WTC11 (cell line): ENCODE data around the gene CNDP2. TPM values are rescaled to one million over a fixed set of nuclear protein-coding genes. Genes with fewer than 3 reads are reported as not detected.

Experiments
- ATAC-seq: fragments of 200-7000 bp; cut with Tn5 transposase; 2 replicates; pipeline ENCODE4 v1.10.0; 2021; ENCODE audit warnings: mild to moderate bottlenecking, moderate library complexity
- CTCF ChIA-PET: fragments of 300-600 bp; sonication (Branson Sonifier 250); formaldehyde crosslinking; loops from one replicate; lab custom pipeline; 2021; ENCODE audit warnings: antibody characterized with exemption; lab: Charles Lee
- POLR2A ChIA-PET: fragments of 350-600 bp; sonication (Branson Sonifier 250); formaldehyde crosslinking; loops from one replicate; lab custom pipeline; 2021; ENCODE audit warnings: antibody characterized with exemption; lab: Charles Lee
- DNase-seq: peaks from one replicate; pipeline ENCODE4 v3.0.0; 2021; ENCODE audit warnings: low spot score
- H3K27ac Mint-ChIP-seq: 2 replicates; pipeline ENCODE4 v1.8.0; 2021; ENCODE audit warnings: mixed read lengths
- H3K27me3 Mint-ChIP-seq: 2 replicates; pipeline ENCODE4 v1.8.0; 2021; ENCODE audit warnings: low read depth, mild to moderate bottlenecking, moderate library complexity, mixed read lengths
- H3K36me3 Mint-ChIP-seq: 2 replicates; pipeline ENCODE4 v1.8.0; 2021; ENCODE audit warnings: mixed read lengths
- H3K4me1 Mint-ChIP-seq: 2 replicates; pipeline ENCODE4 v1.8.0; 2022; ENCODE audit warnings: mixed read lengths
- H3K4me3 Mint-ChIP-seq: 2 replicates; pipeline ENCODE4 v1.8.0; 2021; ENCODE audit warnings: mild to moderate bottlenecking, moderate library complexity, mixed read lengths
- H3K9me3 Mint-ChIP-seq: 2 replicates; pipeline ENCODE4 v1.8.0; 2021; ENCODE audit warnings: mixed read lengths
- CDX4 ChIP-seq: fragments of 250-450 bp; sonication (Bioruptor Pico); IDR thresholded peaks from 2 replicates; pipeline ENCODE4 v1.9.0; 2021; ENCODE audit warnings: moderate library complexity, mild to moderate bottlenecking, inconsistent platforms, borderline replicate concordance
- CREM ChIP-seq: sonication (generic); formaldehyde crosslinking; IDR thresholded peaks from 2 replicates; pipeline ENCODE4 v1.8.1; 2022; ENCODE audit warnings: mild to moderate bottlenecking, missing genetic modification reagents, moderate library complexity
- ERG ChIP-seq: fragments of 250-450 bp; sonication (Bioruptor Pico); IDR thresholded peaks from 2 replicates; pipeline ENCODE4 v1.8.0; 2021; ENCODE audit warnings: mild to moderate bottlenecking
- ETV6 ChIP-seq: sonication (generic); formaldehyde crosslinking; IDR thresholded peaks from 2 replicates; pipeline ENCODE4 v1.8.1; 2022; ENCODE audit warnings: mild to moderate bottlenecking, missing genetic modification reagents
- GTF2I ChIP-seq: fragments of 250-450 bp; sonication (Bioruptor Pico); conservative IDR thresholded peaks from 2 replicates; pipeline ENCODE4 v1.4.0; 2021; ENCODE audit warnings: mild to moderate bottlenecking
- JUN ChIP-seq: sonication (generic); formaldehyde crosslinking; IDR thresholded peaks from 2 replicates; pipeline ENCODE4 v1.8.0; 2023; ENCODE audit warnings: mild to moderate bottlenecking, missing genetic modification reagents
- MYBL2 ChIP-seq: sonication (generic); formaldehyde crosslinking; IDR thresholded peaks from 2 replicates; pipeline ENCODE4 v1.8.1; 2023; ENCODE audit warnings: mild to moderate bottlenecking, moderate library complexity, missing genetic modification reagents
- NR3C1 ChIP-seq: sonication (generic); formaldehyde crosslinking; conservative IDR thresholded peaks from 2 replicates; pipeline ENCODE4 v1.8.1; 2023; ENCODE audit warnings: low read depth, mild to moderate bottlenecking, missing genetic modification reagents
- PREB ChIP-seq: sonication (generic); formaldehyde crosslinking; IDR thresholded peaks from 2 replicates; pipeline ENCODE4 v1.8.1; 2022; ENCODE audit warnings: mild to moderate bottlenecking, missing genetic modification reagents, moderate library complexity, borderline replicate concordance
- TEAD4 ChIP-seq: sonication (generic); formaldehyde crosslinking; IDR thresholded peaks from 2 replicates; pipeline ENCODE4 v1.8.0; 2022; ENCODE audit warnings: mild to moderate bottlenecking, missing genetic modification reagents
- ZNF121 ChIP-seq: sonication (generic); formaldehyde crosslinking; IDR thresholded peaks from 2 replicates; pipeline ENCODE4 v1.8.0; 2023; ENCODE audit warnings: missing genetic modification reagents
- total RNA-seq: library from RNA; stranded (reverse); gene quantifications from 3 replicates; pipeline ENCODE4 v1.2.3, GENCODE V29; 2021
- TF ChIP-seq, protein P1 (sequence below): sonication (generic); formaldehyde crosslinking; IDR thresholded peaks from 2 replicates; pipeline ENCODE4 v1.8.1; 2023; ENCODE audit warnings: mild to moderate bottlenecking, missing genetic modification reagents, moderate library complexity
- TF ChIP-seq, protein P2 (sequence below): fragments of 250-450 bp; sonication (Bioruptor Pico); IDR thresholded peaks from 2 replicates; pipeline ENCODE4 v1.9.0; 2021; ENCODE audit warnings: mild to moderate bottlenecking, borderline replicate concordance
- TF ChIP-seq, protein P3 (sequence below): fragments of 200-600 bp; IDR thresholded peaks from 2 replicates; pipeline ENCODE4 v1.8.0; 2022; ENCODE audit warnings: antibody characterized with exemption

The CNDP2 gene
- total RNA-seq, 1 experiment from 2014 or later, result 248 TPM

GRCh38 chr18:74534150-74534969 is 38.2 kb downstream of the CNDP2 start, which contains the start of gene CNDP1:
TSS of gene CNDP1 (plus strand) at chr18:74534500. CDS start at chr18:74534668, 168 bp downstream.
- Mint-ChIP-seq H3K9me3 (peaks cover 18% of the 10 kb centered on the region), H3K27me3 (no peaks in the 10 kb centered on the region), H3K4me1 (0 out of 2 replicates have a peak, but pooled peaks cover 4% of the 10 kb centered on the region)
- POLR2A ChIA-PET, result no interaction called here
- TF ChIP-seq, protein P1, sequence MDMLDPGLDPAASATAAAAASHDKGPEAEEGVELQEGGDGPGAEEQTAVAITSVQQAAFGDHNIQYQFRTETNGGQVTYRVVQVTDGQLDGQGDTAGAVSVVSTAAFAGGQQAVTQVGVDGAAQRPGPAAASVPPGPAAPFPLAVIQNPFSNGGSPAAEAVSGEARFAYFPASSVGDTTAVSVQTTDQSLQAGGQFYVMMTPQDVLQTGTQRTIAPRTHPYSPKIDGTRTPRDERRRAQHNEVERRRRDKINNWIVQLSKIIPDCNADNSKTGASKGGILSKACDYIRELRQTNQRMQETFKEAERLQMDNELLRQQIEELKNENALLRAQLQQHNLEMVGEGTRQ (CRISPR knock-in tag), result peak; percentile 64
- no peak for TF ChIP-seq PREB
- TF ChIP-seq, all 79 proteins: peak for 1
- DNase-seq (no peak), ATAC-seq (peak; percentile 57)
- CTCF ChIA-PET, result interaction anchor here (1.0 to 2.5 kb wide), 2 partner anchors 17 to 33 kb away, joined by 4 to 20 read pairs; no protein-coding TSS in a partner anchor
- Mint-ChIP-seq H3K4me3 (no peak within 1 kb of the TSS), H3K27ac (no peak within 1 kb of the TSS), H3K36me3 (no peaks in the 10 kb centered on the region)

- no peak overlapping the region for H3K4me3 Mint-ChIP-seq
- DNase-seq, result no peak
- H3K27me3 Mint-ChIP-seq, result no peaks in the 10 kb centered on the region
- no peak overlapping the region for H3K27ac Mint-ChIP-seq
- POLR2A ChIA-PET, result no interaction called here
- H3K36me3 Mint-ChIP-seq, result no peaks in the 10 kb centered on the region
- no peak for ATAC-seq
- CTCF ChIA-PET, result interaction anchor here (2.5 kb wide), 1 partner anchor 17 kb away, joined by 20 read pairs; no protein-coding TSS in a partner anchor
- TF ChIP-seq JUN (no peak), ZNF121 (no peak), ERG (no peak), CREM (CRISPR knock-in tag) (no peak), NR3C1 (no peak), TEAD4 (no peak), CDX4 (CRISPR knock-in tag) (no peak), MYBL2 (CRISPR knock-in tag) (no peak), ETV6 (no peak), GTF2I (no peak)
- TF ChIP-seq, protein P2, sequence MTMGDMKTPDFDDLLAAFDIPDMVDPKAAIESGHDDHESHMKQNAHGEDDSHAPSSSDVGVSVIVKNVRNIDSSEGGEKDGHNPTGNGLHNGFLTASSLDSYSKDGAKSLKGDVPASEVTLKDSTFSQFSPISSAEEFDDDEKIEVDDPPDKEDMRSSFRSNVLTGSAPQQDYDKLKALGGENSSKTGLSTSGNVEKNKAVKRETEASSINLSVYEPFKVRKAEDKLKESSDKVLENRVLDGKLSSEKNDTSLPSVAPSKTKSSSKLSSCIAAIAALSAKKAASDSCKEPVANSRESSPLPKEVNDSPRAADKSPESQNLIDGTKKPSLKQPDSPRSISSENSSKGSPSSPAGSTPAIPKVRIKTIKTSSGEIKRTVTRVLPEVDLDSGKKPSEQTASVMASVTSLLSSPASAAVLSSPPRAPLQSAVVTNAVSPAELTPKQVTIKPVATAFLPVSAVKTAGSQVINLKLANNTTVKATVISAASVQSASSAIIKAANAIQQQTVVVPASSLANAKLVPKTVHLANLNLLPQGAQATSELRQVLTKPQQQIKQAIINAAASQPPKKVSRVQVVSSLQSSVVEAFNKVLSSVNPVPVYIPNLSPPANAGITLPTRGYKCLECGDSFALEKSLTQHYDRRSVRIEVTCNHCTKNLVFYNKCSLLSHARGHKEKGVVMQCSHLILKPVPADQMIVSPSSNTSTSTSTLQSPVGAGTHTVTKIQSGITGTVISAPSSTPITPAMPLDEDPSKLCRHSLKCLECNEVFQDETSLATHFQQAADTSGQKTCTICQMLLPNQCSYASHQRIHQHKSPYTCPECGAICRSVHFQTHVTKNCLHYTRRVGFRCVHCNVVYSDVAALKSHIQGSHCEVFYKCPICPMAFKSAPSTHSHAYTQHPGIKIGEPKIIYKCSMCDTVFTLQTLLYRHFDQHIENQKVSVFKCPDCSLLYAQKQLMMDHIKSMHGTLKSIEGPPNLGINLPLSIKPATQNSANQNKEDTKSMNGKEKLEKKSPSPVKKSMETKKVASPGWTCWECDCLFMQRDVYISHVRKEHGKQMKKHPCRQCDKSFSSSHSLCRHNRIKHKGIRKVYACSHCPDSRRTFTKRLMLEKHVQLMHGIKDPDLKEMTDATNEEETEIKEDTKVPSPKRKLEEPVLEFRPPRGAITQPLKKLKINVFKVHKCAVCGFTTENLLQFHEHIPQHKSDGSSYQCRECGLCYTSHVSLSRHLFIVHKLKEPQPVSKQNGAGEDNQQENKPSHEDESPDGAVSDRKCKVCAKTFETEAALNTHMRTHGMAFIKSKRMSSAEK (CRISPR knock-in tag), result no peak
- TF ChIP-seq, protein P3, sequence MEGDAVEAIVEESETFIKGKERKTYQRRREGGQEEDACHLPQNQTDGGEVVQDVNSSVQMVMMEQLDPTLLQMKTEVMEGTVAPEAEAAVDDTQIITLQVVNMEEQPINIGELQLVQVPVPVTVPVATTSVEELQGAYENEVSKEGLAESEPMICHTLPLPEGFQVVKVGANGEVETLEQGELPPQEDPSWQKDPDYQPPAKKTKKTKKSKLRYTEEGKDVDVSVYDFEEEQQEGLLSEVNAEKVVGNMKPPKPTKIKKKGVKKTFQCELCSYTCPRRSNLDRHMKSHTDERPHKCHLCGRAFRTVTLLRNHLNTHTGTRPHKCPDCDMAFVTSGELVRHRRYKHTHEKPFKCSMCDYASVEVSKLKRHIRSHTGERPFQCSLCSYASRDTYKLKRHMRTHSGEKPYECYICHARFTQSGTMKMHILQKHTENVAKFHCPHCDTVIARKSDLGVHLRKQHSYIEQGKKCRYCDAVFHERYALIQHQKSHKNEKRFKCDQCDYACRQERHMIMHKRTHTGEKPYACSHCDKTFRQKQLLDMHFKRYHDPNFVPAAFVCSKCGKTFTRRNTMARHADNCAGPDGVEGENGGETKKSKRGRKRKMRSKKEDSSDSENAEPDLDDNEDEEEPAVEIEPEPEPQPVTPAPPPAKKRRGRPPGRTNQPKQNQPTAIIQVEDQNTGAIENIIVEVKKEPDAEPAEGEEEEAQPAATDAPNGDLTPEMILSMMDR, result no peak
- H3K9me3 Mint-ChIP-seq, result peaks cover 18% of the 10 kb centered on the region
- H3K4me1 Mint-ChIP-seq, result 0 out of 2 replicates have a peak, but pooled peaks cover 4% of the 10 kb centered on the region
Observed at GRCh38 chr18:74534981-74535649, 39.0 kb downstream of the CNDP2 start.
